ENCODE measurements around the gene URAD.

The URAD gene

DNA sequence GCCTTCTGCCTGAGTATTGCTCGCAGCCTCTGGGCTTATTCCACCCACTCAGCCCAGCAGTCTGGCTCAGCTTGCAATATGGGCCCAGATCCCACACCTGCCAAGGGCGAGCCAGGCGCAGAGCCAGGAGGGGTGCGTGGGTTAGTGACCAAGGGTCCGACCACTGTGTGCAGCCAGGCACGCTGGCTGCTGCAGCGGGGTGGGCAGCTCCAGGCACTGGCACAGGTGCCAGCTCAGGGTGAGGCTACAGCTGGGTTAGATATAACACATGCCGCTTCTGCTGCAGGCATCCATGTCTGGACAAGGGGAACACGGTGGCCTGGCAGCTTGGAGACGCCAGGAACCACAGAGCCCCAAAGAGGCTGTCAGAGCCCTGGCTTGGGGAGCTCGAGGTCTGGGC is 12.6 kb upstream of the URAD start:
- no peak for DNase-seq

DNA sequence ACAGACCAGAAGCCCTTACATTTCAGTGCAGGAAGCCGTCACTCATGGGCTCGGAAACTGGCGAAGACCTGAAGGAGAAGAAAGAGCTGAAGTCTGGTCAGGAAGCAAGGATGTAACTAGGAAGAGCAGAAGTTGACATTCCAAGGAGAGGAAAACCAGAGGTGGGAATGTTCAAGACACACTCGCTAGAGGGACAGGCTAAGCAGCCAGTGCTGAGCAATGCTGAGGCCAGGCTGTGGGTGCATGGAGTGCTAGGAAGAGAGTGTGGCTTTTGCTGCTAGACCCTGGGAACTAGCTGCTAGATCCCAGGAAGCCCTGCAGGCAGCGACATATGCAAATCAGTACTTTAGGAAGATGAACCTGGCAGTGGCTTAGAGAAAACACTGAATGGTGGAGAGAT is 12.1 kb upstream of the URAD start:
- DNase-seq: no peak

DNA sequence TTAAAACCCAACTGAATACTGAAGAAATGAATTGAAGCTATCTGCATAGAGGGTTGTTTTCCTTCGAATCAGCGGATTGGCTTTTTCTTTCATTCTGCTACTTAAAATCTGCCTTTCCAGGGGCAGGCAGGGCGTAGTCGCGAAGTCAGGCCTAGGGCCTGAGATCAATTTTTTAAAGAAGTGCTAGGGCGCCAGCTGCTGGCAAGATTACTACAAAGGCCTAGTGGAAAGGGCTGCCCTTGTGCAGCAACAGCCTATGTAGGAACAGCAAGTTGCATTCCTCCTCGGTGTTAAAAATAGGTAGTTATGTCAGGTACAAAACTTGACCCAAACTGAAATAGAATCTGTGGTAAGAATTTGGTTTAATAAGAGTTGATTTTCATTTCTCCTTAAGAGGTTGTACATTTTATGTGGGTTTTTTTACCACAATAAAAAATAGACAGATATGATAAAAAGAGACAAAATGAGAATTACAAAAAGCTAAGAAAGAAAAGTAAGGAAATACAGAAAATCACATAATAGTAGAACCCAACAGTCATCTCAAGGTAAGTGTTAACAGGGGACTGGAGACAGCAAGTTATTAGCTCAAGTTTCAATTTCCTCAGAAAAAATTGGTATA is 9.5 kb upstream of the URAD start:
- DNase-seq: peak in 2 of 56 donors; percentile 12 to 13

DNA sequence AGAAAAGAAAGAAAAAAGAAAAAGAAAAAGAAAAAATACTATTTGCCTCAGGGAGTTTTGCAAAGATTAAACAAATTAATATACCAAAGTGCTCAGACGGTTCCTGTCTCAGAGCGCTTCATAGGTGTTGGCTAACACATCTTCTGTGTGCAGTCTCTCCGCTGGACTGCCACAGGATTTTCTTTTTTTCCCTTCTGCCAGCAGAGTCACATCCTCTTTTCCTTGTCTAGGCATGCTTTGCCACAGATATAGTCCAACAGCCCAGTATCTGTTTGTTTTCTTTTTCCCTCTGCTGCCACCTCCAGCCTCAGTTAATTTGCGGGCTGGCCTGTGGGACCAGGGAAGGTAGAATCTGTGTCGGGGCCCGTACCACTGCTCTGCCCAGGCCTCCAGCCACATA is 3.4 kb upstream of the URAD start:
- DNase-seq: no peak

DNA sequence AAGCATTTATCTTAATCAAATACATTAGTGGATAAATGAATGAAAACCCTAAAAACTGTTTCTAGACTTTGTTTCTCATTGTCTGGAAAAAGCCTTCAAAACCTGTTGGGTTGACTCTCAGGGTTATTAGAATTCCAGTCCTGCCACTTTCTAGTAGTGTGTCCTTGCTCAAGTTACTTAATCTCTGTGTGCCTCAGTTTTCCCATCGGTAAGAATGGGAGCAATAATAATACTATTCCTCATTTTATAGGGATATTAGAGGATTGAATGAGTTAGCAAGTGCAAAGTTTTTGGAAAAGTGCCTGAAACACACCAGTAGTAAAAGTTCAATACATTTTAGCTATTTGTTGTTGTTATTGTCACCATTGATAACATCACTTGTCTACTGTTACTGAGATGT is 2.9 kb downstream of the URAD start:
- no peak for DNase-seq

DNA sequence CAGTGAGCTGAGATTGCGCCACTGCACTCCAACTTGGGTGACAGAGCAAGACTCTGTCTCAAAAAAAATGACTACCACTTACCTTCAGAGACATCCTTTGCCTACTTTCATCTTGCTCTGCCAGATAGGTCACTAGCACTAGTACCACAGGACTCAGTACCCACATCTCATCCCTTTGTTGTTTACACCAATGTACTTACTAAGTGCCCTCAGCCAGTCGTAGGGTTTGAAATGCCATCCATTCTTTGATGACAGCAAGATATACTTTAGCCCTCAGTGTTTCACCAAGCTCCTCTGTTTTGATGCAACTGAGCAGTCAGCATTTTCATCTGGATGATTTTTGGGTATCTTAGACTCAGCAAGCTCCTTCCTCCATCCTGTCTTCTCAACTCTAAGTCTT is 6.1 kb downstream of the URAD start:
- no peak for DNase-seq

DNA sequence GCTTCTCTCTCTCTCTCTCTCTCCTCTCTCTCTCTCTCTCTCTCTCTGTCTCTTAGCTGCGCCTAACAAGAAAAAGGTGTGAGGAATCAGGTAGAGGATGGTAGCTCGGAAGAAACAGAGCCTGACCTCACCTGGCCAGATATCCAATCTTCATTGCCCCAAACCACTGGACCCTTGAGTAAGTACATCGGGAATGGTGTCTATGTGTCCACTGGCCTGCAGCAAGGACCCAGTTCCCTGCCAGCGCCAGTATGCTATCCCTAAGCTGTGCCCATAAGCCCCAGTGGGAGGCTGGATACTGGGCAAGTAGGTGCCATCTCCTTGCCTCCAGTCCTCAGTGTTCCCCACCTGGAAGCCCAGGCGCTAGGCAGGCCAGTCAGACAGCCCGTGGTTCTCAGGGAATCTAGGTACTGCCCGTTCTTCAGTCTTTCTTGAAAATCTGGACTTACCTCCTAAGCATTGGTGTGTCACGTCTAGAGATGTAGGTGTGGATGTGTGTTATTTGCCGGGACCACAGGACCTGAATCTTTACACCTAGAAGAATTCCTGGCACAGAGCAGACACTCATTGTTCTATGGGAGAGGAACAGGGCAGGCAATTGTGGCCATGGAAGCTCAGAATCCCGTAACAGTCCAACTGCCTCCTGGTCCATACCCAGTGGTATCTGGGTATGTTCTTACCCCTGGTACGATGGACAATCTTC is 7.3 kb downstream of the URAD start:
- DNase-seq: no peak

DNA sequence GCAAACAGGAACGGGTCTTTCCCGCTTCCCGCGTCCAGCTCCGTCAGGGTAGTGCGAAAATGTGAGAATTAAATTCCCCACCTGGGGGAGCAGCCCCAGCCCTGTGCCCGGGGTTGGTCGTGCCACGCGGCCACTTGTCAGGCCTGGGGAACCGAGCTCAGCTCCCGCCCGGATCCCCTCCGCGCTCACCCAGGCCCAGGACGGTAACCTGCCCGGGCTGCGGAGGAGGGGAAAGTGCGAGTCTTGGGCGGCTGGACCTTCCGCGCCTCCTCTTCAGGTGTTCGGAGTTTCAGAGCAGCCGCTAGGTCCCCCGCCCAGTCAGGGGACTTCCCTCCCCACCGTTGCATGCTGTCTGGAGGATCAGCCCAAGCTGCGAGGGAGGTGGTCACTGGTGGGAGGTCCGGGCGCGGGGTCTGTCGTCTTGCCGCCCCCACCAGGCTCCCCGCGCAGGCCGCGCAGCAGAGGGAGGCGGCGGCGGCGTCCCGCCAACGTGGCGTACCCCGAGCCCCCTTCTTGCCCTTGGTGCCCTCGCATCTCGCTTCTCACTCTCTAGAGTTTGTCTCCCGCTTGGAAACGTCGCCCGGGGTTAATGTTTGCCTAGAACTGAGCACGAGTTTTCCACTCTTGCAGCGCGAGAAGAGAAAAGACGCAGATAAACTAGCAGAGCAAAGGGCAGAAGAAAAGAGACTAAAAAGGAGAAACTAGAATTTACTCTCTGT is 8.1 kb downstream of the URAD start:
- no peak for DNase-seq

DNA sequence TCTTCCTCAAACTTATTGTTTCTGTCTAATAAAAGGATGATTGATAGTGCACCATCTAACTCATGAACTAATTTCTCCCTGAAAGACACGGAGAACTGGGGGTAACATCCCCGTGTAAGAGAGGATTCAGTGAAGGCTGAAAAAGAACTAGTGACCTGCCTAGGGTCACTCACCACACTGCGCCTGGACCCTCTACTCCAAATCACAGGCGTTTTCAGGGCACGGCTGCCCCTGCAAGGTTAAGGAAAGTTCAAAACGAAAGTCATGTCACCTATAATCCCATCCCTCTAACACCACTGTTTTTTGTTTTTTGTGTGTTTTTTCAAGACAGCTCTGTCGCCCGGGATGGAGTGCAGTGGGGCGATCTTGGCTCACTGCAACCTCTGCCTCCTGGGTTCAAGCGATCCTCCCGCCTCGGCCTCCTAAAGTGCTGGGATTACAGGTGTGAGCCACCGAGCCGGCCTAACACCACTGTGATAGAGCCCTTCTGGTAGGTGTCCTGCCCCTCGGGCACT is 8.7 kb downstream of the URAD start:
- no peak for DNase-seq

DNA sequence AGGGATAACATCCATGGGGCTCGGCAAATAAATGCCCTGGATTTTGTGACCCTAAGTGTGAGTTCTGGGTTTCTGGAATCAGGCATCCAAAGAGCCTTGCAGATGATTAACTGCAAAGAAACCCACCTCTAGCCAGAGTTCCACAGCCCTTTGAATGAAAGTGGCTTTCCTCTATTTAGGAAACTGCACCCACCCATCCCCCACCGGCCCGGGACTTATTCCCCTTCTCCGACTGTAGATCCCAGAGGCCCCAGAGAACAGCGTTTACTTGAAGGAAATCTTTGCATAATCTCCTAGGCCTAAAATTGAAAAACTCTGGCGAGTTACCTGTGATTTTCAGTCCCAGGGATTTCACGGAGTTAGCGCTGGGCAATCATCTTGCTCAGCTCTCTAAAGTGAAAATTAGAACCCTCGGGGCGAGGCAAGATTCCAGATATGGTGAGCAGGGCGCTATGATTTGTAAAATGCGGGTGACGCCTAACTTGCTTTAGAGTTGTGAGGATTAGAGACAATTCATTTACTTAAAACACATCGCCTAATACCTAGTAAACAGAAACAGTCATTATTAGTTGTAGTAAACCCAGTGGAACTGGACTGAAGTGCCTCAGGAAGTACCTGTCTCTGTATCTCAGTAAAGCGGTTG is 9.4 kb downstream of the URAD start:
- DNase-seq: no peak

DNA sequence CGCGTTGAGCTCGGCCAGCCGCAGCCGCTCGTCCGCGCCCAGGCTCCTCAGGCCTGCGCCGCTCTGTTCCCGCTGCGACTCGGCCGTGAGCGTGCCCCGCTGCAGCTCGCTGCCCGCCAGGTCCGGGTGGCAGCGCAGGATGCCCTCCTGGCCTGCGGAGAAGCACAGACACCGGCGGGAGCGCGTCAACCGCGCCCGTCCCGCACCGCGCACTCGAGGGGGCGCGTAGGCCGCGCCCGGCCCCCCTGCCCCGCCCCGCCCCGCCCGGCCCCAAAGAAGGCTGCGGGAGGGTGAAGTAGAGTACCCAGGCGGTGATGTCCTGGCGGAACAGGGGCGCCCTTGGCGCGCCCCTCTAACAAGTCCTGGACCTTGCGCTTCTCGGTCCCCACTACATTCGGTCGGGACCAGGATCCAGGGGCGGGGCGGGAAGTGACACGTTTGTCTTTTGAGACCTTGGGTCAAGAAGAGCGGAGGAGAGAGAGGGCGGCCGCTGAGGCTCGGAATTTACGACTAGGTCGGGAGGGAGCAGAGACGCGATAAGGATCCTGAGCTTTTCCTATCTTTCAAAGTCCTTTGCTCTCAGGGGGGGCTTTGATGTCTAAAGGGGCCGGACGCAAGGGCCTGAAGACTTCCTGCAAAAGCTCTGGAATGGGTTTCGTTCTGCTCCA is 10.1 kb downstream of the URAD start:
- no peak for DNase-seq

DNA sequence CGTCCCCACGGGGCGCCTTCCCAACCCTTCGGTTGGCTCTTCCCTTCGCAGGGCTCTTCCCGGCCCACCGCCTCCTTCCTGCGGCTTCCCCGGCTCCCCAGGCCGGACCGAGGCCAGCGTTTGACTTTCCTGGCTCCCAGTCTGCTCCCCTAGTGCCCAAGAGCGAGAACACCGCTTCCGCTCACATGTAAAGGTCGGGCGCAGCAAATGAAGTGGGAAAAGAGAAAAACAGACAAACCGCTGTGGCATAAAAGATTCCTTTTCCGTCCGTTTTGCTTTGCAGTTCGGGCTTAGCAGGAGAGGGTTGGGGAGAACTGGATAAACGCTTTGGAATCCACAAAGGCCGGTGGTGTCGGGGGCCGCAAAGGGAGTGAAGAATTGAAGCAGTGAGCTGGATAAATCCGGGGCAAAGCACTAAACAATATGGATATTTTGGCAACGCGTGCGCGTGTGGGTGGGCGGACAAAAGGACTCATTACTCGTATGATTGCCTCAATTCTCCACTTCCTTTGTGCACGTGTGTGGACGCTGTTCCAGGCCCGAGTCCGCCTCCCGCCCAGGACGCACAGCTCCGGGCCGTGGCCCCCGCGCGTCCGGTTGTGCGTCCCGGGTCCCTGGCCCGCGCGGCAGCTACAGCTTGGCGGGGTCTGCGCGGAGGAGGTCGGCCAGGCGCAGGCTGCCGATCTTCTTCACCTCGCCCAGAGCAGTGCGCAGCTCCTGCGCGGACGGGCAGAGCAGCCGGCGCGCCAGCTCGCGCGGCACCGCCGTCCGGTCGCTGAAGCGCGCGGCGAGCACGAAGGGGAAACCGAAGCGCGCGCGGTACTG is 10.8 kb downstream of the URAD start:
- DNase-seq: no peak

DNA sequence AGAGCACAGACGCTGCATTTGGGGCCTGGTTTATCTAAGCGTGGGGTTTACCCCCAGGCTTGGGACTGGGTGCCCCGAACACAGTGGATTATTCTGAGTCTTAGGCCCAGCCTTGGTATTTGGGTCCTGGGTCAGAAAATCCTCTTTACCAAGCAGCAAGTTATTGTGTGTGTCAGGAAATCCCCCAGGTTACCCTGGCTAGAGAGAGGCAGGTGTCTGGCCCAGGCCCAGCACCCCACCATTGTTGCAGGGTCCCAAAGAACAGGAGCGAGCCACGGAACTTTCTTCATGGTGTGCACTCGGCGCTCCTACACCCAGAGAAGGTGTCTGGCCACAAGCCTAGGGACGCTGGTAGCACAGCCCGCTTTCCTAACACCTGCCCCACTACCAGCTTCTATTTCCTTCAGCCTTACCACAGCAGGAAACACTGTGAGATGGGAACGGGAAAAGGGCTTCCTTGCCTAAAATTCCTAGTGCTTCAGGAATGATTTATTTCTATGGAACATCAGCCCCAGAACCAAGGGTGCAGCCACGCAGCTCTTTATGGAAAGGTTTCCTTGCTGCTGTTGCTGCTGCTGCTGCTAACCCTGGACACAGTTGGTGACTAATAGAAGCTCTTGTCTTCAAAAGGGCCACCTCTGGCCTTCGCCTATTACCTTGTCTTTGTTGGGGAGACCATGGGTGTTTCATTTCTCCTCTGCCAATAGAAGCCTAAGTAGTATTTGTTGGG is 12.0 kb downstream of the URAD start:
- no peak for DNase-seq

DNA sequence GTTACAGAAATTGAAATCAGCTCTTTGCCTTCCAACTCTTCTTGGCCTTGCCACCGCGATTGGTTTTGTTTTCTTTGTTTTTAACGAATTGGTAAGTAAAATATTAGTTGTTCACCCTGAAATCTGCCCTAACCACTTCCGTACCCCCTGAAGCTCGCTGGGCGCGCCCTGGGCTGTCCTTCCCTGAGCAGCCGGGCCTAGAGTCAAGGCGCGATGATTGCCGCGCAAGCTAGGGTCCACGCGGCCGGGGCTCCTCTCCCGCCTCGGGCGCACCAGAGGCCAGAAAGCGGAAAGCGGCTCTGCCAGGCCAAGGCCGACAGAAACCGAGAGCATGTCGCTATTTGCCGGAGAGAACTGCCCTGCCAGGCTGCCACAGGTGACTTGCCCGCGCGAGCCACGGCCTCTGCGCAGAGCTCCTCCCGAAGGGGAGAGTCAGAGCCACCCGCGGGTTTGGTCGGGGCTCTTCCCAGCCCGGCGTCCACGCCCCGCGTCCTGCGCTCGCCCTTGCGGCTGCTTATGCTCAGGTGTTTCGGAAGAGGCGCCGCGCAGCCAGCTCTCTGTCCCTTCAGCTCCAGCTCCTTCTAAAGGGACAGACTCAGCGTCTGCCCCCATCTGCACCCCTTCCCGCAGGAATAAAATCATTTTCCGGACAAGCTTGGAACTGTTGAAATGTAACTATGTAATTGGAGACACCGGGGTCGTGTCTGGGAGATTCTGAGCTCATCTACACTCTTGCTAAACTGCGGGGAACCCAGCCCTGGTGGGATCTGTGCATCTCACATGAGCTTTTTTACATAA is 12.7 kb downstream of the URAD start:
- no peak for DNase-seq

DNA sequence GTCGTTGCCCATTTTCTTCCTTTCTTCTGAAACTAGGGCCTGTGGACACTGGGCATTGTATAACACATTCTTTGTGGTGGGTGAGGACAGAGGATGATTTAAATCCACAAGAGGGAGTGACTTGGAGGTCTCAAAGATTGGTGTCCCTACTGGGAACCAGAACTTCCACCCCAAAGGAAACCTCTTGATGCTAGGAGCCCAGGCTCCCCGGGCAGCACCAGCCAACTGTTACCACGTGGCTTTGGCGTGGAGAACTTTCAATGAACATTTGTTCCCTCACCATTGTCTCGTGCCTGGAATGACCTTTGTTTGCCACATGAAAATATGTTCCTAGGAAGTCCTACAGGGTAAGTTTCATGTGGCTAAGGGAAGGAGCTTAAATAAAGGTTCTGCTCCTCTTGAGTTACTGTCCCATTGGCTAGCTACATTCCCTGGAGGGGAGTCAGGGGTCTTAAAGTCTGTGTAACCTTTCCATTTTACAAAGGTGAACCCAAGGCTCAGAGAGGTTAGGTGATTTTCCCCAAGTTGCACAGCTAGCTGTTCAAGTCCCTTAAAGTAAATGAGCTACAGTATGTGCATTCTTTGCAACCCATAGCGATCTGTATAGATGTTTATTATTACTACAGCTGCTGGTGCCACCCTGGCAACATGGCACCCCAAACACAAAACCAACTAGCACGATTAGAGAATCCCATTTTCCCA is 14.4 kb downstream of the URAD start:
- DNase-seq: no peak

DNA sequence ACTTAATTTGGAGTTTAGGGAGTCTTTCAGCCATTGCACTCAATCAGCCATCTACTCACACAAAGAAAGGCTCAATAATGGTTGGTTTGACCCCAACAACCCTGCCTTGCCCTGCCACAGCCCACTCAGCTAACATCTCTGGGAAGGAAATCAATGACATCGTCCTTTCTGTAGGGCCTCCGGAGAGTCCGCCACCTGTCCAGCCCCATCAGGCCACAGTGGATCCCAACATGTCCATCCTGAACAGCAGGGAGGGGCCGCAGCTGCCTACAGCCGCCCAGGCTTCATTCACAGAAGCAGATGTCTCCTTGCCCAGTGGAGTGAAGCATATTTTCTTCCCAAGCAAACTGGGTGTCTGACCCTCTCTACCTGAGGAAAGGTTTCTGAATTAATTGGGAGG is 15.2 kb downstream of the URAD start:
- no peak for DNase-seq

DNA sequence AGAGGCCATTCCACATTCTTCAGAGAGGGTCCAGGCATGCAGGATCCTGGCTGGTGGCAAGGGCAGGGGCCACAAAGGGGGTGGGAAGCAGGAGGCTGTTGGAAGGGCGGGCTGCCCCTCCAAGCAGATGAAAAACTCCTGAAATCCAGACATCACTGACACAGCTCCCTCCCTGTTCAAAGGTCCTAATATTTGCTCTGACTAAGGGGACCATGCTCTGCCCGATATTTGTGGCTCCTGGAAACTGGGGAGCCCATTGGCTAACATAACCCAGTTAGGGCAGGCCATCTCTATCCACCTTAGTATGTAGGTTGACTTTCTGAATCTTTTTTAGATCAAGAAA is 16.0 kb downstream of the URAD start:
- no peak for DNase-seq

DNA sequence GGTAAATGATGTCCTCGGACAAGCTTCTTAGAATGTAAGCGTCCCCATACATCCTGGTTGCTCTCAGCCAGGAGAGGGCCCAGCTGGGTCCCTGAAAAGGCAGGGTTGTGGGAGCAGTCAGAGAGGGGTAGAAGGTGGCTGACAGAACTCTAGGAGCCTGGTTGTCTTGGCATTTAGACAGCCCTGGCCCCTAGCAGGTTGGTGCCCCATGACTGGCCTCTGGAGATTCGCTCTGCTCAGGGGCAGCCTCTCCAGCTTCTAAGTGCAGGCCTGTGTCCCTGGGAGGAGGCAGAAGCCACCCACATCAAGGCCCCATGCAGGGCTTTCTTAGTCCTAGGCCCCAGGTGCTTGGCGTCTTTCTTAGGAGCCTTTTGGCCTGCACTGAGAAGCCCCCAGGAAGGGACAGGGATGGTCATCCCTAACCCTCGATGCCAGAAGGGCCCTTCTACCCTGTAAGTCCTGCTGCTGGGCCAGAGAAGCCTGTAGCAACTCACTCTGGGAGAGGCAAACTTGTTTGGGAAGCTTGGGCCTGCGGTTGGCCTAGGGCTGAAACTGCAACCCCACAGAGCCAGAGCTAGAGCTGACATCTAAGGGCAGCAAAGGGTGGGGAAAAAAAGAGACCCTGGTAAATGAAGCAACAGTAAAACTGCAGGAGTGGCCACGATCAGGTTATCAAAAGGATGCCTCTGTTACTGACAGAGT is 16.6 kb downstream of the URAD start:
- no peak for DNase-seq
